Prostate gland (tissue), 2 donors: ENCODE results near the gene ALDH4A1.

Experiments used
- CTCF ChIP-seq, 4 experiments: fragments of 200-600 bp in 2 of 4; fragments of 450-650 bp in 2 of 4; sonication (generic) in 2 of 4; IDR thresholded peaks; 1 replicate in 3 of 4; 2 replicates in 1 of 4; pipeline ENCODE4 v1.5.1; 2016 to 2019; ENCODE audit warnings: antibody characterized with exemption in 4 of 4, mild to moderate bottlenecking in 2 of 4, moderate library complexity in 2 of 4
- POLR2AphosphoS5 ChIP-seq: sonication (generic); formaldehyde crosslinking; IDR thresholded peaks from one replicate; pipeline ENCODE4 v1.6.1; 2017; ENCODE audit warnings: antibody characterized with exemption

- TF ChIP-seq CTCF (IDR thresholded peaks at IDR 0.05) (no peak), POLR2AphosphoS5 (no peak)
These were observed 45.9 kb upstream of the ALDH4A1 start for GRCh38 chr1:18948048-18948912.
